Measurements from ENCODE around the gene ARF3.

Gene ARF3

DNA sequence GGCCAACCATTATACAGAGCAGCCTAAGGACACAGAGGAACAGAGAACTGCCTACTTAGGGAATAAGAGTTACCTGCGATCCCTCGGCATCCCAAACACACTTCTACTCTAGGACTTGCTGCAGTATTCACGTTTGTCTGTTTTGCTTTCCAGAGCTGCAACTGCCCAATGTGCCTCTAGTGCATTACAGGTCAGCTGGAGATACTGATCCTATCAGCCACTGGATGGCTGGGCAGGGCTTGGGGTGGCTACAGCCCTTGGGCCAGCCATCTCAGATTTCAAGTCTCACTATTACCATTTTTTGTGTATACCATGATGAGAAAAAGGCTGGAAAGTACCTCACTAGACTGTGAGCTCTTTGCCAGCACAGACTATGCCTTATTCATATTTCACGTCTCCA lies 4.6 kb downstream of the ARF3 start:
- H3K4me3 ChIP-seq (ENCODE audit: low read length): no peak overlapping the region
- DNase-seq (ENCODE audit: low read depth): no peak
- TF ChIP-seq, protein P1, sequence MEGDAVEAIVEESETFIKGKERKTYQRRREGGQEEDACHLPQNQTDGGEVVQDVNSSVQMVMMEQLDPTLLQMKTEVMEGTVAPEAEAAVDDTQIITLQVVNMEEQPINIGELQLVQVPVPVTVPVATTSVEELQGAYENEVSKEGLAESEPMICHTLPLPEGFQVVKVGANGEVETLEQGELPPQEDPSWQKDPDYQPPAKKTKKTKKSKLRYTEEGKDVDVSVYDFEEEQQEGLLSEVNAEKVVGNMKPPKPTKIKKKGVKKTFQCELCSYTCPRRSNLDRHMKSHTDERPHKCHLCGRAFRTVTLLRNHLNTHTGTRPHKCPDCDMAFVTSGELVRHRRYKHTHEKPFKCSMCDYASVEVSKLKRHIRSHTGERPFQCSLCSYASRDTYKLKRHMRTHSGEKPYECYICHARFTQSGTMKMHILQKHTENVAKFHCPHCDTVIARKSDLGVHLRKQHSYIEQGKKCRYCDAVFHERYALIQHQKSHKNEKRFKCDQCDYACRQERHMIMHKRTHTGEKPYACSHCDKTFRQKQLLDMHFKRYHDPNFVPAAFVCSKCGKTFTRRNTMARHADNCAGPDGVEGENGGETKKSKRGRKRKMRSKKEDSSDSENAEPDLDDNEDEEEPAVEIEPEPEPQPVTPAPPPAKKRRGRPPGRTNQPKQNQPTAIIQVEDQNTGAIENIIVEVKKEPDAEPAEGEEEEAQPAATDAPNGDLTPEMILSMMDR (conservative IDR thresholded peaks at IDR 0.05; ENCODE audit: low read length): no peak

DNA sequence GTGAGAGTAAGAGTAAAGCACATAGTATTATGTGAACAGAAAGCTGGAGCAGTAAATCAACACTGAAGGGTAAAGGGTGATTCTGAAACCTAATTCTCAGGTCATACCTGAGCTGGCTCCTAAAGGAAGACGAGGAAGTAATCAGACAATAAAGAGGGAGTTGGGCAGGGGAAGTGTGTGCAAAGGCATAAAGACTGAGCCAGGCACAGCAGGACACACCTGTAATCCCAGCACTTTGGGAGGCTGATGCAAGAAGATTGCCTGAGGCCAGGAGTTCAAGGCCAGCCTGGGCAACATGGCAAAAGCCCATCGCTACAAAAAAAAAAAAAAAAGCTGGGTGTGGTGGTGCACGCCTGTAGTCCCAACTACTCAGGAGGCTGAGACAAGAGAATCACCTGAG lies 9.6 kb downstream of the ARF3 start:
- TF ChIP-seq, protein P1 (conservative IDR thresholded peaks at IDR 0.05; ENCODE audit: low read length): no peak
- DNase-seq (ENCODE audit: low read depth): no peak
- no peak overlapping the region for H3K4me3 ChIP-seq (ENCODE audit: low read length)

DNA sequence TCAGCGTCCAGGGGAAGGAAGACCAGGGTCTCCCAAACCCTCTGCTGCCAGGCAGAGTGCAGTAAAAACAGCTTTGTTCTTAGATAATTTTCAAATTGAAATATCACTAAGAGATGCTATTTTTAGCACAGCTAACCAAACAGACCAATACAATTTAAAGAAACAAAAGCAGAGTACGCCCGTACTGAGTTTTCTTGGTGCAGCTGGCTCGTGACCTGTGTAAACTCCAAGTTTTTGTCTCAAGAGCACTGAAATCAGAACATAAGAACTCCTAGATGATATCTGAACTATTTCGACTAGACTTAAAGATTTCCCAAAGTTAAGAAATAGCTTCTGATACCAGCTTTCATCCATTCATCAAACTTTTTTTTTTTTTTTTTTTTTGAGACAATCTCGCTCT lies 10.3 kb downstream of the ARF3 start:
- DNase-seq (ENCODE audit: low read depth): no peak
- H3K4me3 ChIP-seq (ENCODE audit: low read length): no peak overlapping the region
- TF ChIP-seq, protein P1 (conservative IDR thresholded peaks at IDR 0.05; ENCODE audit: low read length): no peak

DNA sequence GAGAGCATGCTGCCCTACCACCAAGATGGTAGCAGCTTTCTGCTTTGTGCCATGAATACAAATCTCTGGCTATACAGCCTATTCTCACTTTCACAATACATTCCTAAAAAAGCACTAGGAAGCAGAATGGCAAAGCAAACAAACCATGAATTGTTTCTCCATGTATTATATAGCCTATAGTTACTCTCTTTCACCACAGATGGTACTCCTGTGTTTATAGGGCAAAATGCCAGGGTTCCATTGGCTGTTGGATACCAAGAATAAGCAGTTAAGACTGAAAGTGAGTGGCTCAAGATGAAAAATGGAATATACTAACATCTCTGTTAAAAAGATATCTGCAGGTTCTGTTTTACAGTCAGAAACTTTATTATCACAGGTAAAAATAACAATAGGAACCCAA lies 11.1 kb downstream of the ARF3 start:
- TF ChIP-seq, protein P1 (conservative IDR thresholded peaks at IDR 0.05; ENCODE audit: low read length): no peak
- H3K4me3 ChIP-seq (ENCODE audit: low read length): no peak overlapping the region
- DNase-seq (ENCODE audit: low read depth): no peak

DNA sequence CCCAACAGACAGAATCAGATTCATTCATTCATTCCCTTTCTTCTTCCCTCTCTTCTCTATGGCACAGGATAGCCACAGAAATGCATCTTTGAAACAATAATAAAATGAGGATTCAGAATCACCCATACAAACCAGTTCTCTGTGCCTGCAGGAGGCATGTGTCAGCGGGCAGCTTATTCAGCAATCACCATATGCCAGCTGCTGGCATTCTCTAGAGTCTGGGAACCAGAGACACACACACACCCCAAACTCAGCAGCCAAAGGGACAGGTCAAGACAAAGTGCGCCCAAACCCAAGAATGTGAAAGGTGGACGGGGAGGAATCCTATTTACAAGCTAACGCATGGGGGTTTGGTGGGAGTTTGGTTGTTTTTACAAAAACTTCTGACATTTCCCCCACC lies 14.1 kb downstream of the ARF3 start:
- TF ChIP-seq, protein P1 (conservative IDR thresholded peaks at IDR 0.05; ENCODE audit: low read length): no peak
- no peak for DNase-seq (ENCODE audit: low read depth)
- no peak overlapping the region for H3K4me3 ChIP-seq (ENCODE audit: low read length)

DNA sequence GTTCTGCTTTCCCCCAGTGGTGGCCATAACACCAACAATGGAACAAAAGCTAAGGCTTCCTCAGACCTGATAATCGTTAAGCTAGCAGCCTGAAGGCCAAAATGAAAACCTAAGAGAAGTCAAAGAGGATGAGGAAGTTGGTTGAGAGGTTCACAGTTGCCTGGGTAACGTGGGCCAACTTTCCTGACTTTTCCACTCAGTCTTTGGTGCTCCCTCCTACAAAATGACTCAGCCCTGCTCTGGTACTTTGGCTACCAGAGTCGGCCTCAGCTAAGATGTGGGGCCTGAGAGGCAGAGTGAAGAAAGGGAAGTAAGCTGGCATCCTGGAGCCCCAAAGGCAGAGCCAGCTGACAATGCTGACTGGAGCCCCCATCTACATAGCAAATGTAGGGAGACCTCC lies 17.1 kb downstream of the ARF3 start:
- TF ChIP-seq, protein P1 (conservative IDR thresholded peaks at IDR 0.05; ENCODE audit: low read length): no peak
- no peak overlapping the region for H3K4me3 ChIP-seq (ENCODE audit: low read length)
- no peak for DNase-seq (ENCODE audit: low read depth)

DNA sequence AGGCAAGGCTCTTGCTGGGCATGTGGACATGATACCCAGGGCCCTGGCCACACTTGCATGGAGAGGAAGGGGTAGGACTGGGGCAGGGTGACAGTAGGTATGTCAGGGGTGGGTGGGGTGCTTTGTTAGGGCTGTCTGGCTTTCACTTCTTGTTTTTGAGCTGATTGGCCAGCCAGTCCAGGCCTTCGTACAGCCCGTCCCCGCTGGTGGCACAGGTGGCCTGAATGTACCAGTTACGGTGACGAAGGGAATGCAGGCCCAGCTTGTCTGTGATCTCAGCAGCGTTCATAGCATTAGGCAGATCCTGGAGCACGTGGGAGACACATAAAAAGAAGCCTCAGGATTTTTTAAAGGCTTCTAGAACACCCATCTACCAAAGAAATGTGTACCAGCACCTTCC lies 18.5 kb downstream of the ARF3 start:
- TF ChIP-seq, protein P1 (conservative IDR thresholded peaks at IDR 0.05; ENCODE audit: low read length): no peak
- no peak for DNase-seq (ENCODE audit: low read depth)
- no peak overlapping the region for H3K4me3 ChIP-seq (ENCODE audit: low read length)

Data from AG10803 (cell line).